Esophagus muscularis mucosa (tissue), 4 donors: ENCODE results near the gene TECR.
"Not testable (repeated sequence)": the region's sequence is repeated elsewhere in the genome, so short reads cannot be mapped to it uniquely, and the experiment has no call there.

ENCODE experiments used
- EP300 ChIP-seq: sonication (generic); formaldehyde crosslinking; IDR thresholded peaks from one replicate; pipeline ENCODE4 v1.6.1; 2017; ENCODE audit warnings: antibody characterized with exemption
- POLR2AphosphoS5 ChIP-seq, 2 donors: sonication (generic); formaldehyde crosslinking; IDR thresholded peaks; one replicate each; pipeline ENCODE4 v1.6.1; 2017; ENCODE audit warnings: antibody characterized with exemption in 2 of 2
- TF ChIP-seq, protein P1 (sequence below), 3 experiments: fragments of 200-600 bp in 2 of 3; fragments of 450-650 bp in 1 of 3; sonication (generic) in 2 of 3; IDR thresholded peaks; one replicate each; pipeline ENCODE4 v1.5.1; 2017 to 2019; ENCODE audit warnings: antibody characterized with exemption in 3 of 3, mild to moderate bottlenecking in 2 of 3, moderate library complexity in 1 of 3

DNA sequence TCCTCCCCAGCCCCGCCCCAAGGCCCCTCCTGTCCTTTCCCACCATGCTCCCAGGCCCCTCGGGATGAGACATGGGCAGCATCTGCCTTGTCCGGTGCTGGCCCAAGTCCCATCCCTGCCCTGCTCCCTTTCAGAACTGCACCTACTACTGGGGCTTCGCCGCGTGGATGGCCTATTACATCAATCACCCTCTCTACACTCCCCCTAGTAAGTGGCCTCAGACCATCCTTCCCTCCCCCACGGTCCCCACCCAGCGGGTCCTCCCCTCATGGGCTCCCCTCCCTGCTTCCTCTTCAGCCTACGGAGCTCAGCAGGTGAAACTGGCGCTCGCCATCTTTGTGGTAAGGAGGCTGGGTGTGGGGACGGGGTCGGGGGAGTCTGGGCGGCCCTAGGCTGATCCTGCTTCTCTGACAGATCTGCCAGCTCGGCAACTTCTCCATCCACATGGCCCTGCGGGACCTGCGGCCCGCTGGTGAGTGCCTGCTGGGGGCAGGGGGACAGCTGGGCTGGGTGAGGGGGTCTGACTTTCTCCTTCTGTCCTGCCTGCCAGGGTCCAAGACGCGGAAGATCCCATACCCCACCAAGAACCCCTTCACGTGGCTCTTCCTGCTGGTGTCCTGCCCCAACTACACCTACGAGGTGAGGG is 35.4 kb downstream of the TECR start:
- TF ChIP-seq EP300; POLR2AphosphoS5 (IDR thresholded peaks at IDR 0.05): not testable (repeated sequence)
- TF ChIP-seq, protein P1, sequence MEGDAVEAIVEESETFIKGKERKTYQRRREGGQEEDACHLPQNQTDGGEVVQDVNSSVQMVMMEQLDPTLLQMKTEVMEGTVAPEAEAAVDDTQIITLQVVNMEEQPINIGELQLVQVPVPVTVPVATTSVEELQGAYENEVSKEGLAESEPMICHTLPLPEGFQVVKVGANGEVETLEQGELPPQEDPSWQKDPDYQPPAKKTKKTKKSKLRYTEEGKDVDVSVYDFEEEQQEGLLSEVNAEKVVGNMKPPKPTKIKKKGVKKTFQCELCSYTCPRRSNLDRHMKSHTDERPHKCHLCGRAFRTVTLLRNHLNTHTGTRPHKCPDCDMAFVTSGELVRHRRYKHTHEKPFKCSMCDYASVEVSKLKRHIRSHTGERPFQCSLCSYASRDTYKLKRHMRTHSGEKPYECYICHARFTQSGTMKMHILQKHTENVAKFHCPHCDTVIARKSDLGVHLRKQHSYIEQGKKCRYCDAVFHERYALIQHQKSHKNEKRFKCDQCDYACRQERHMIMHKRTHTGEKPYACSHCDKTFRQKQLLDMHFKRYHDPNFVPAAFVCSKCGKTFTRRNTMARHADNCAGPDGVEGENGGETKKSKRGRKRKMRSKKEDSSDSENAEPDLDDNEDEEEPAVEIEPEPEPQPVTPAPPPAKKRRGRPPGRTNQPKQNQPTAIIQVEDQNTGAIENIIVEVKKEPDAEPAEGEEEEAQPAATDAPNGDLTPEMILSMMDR (IDR thresholded peaks at IDR 0.05) = not testable (repeated sequence)
